GM12873 (cell line): ENCODE measurements around the gene OTOGL.

Source experiments
- CTCF ChIP-seq: IDR thresholded peaks from 2 replicates; pipeline ENCODE4 v1.5.1; 2012; ENCODE audit warnings: low read depth, mild to moderate bottlenecking, moderate library complexity, low read length, control low read depth; ENCODE audit not compliant: insufficient read depth; ENCODE audit errors: missing control alignments

Gene OTOGL

GRCh38 chr12:80187660-80188090, 88.3 kb downstream of the OTOGL start:
- TF ChIP-seq CTCF, result no peak

- TF ChIP-seq CTCF, result no peak
These were observed 89.2 kb downstream of the OTOGL start for GRCh38 chr12:80188576-80188975.

- no peak for TF ChIP-seq CTCF
These were observed 89.9 kb downstream of the OTOGL start for GRCh38 chr12:80189241-80189640.

- TF ChIP-seq CTCF, result no peak
These were observed 90.7 kb downstream of the OTOGL start for GRCh38 chr12:80190001-80190400.

GRCh38 chr12:80192087-80192486, 92.8 kb downstream of the OTOGL start:
- TF ChIP-seq CTCF, result no peak

GRCh38 chr12:80193865-80194264, 94.5 kb downstream of the OTOGL start:
- no peak for TF ChIP-seq CTCF

GRCh38 chr12:80195074-80195726, 95.9 kb downstream of the OTOGL start:
- TF ChIP-seq CTCF, result peak; percentile 67
